Measurements from ENCODE around the gene ARID2.

DNA sequence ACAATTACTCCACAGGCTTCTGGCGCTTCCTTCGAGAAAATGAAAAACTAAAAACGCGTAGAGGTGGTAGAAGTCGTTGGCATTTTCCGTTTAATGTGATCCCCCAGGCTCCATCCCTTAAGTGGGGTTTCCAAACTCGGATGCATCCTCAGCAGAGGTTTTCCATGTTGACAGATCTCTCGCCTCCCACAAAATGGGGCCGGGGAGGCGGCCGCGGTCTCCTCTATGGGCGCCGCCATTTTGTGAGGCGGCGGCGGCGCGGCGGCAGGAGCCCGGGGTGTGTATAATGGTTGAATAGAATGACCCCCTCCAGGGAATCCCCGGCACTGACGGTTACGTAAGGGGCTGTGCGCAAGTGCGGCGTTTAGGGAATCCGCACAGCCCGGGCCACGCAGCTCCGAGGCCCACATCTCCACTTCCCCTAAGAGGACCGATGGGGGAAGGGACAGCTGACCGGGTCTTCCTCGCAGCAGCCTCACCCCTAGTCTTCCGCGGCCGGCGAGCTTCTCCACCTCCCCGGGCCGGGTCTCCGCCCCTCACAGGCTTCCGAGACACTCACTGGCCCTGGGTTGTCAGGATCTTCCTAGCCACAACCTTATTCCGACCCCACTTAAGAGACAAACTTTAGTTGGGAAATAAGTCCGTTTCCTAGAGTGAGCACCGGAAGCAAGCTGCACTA is 2.1 kb upstream of the ARID2 start:
- TF ChIP-seq, protein P1, sequence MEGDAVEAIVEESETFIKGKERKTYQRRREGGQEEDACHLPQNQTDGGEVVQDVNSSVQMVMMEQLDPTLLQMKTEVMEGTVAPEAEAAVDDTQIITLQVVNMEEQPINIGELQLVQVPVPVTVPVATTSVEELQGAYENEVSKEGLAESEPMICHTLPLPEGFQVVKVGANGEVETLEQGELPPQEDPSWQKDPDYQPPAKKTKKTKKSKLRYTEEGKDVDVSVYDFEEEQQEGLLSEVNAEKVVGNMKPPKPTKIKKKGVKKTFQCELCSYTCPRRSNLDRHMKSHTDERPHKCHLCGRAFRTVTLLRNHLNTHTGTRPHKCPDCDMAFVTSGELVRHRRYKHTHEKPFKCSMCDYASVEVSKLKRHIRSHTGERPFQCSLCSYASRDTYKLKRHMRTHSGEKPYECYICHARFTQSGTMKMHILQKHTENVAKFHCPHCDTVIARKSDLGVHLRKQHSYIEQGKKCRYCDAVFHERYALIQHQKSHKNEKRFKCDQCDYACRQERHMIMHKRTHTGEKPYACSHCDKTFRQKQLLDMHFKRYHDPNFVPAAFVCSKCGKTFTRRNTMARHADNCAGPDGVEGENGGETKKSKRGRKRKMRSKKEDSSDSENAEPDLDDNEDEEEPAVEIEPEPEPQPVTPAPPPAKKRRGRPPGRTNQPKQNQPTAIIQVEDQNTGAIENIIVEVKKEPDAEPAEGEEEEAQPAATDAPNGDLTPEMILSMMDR (IDR thresholded peaks at IDR 0.05) = peak in 1 of 5 experiments; percentile 51
- TF ChIP-seq POLR2A (IDR thresholded peaks at IDR 0.05) = peak; percentile 28 to 82
